ENCODE data around the gene YJEFN3. TPM values are rescaled to one million over a fixed set of nuclear protein-coding genes. Genes with fewer than 3 reads are reported as not detected.

Gene YJEFN3
- total RNA-seq, 1 experiment from 2014 or later, result 25.3 TPM

DNA sequence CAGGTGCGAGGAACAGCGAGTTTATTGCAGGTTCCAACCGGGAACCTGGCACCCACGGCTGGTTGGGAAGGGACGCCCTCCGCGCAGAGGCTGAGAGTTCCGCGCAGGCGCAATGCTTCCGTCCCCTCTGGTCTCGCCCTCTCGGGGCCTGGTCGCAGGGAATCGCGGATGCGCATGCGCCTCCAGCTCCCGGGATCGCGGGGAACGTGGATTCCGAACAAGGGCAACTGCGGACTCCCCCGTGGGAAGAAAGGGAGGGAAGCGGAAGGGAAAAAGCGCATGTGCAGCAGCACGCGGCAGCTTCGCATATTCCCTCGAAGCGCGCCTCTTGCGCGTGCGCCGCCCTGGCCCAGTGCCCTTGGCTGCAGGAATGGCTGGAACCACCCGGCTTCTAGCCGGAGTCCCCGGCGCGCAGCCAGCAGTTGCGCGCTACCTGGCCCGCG, 14.5 kb upstream of the YJEFN3 start:
- no peak for TF ChIP-seq POLR2A (IDR thresholded peaks at IDR 0.05; ENCODE audit: borderline replicate concordance, extremely low read depth, insufficient read depth, insufficient read length)
- no peak for TF ChIP-seq ZNF274 (IDR thresholded peaks at IDR 0.05; ENCODE audit: low read depth, low read length)
- no peak for TF ChIP-seq RAD21 (IDR thresholded peaks at IDR 0.05; ENCODE audit: low read depth)
- TF ChIP-seq EZH2phosphoT487 (IDR thresholded peaks at IDR 0.05; ENCODE audit: borderline replicate concordance), result no peak
- no peak for TF ChIP-seq ZFX (IDR thresholded peaks at IDR 0.05)
- TF ChIP-seq, protein P1, sequence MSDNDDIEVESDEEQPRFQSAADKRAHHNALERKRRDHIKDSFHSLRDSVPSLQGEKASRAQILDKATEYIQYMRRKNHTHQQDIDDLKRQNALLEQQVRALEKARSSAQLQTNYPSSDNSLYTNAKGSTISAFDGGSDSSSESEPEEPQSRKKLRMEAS (IDR thresholded peaks at IDR 0.05), result no peak
- TF ChIP-seq, protein P2, sequence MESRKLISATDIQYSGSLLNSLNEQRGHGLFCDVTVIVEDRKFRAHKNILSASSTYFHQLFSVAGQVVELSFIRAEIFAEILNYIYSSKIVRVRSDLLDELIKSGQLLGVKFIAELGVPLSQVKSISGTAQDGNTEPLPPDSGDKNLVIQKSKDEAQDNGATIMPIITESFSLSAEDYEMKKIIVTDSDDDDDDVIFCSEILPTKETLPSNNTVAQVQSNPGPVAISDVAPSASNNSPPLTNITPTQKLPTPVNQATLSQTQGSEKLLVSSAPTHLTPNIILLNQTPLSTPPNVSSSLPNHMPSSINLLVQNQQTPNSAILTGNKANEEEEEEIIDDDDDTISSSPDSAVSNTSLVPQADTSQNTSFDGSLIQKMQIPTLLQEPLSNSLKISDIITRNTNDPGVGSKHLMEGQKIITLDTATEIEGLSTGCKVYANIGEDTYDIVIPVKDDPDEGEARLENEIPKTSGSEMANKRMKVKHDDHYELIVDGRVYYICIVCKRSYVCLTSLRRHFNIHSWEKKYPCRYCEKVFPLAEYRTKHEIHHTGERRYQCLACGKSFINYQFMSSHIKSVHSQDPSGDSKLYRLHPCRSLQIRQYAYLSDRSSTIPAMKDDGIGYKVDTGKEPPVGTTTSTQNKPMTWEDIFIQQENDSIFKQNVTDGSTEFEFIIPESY (IDR thresholded peaks at IDR 0.05; ENCODE audit: extremely low read depth, insufficient replicate concordance, low read length), result no peak
- RAD21 ChIA-PET (ENCODE audit: low non-redundant PET in 1 of 2, low total read pairs in 2 of 2, uncharacterized antibody in 2 of 2, unreplicated experiment in 2 of 2), result no interaction called here
- no TSS peak for BruUV-seq (replicated peaks)

More for the DNA sequence above, 14.5 kb upstream of the YJEFN3 start:
- Histone ChIP-seq H3K27ac (ENCODE audit: low read depth, low read length) (no peak overlapping the region; the same call in 1 of the 2 replicates), H4K20me1 (ENCODE audit: insufficient read depth) (no peaks in the 10 kb centered on the region), H3K27me3 (ENCODE audit: insufficient read depth, low read length) (no peaks in the 10 kb centered on the region), H3K4me2 (ENCODE audit: low read length) (no peak overlapping the region), H3K4me1 (ENCODE audit: control insufficient read depth in 1 of 2, insufficient read depth in 2 of 2, low read length in 2 of 2) (peaks cover 7 to 24% of the 10 kb centered on the region in 2 experiments), H3K79me2 (ENCODE audit: insufficient read depth, low read length) (peaks cover 30% of the 10 kb centered on the region), H3K36me3 (ENCODE audit: control insufficient read depth in 1 of 2, insufficient read depth in 2 of 2, low read length in 2 of 2) (peaks cover under 1 to 3% of the 10 kb centered on the region in 2 experiments; a peak in 3 of 4 replicates), H3K9me3 (ENCODE audit: control insufficient read depth in 1 of 2, insufficient read depth in 1 of 2, low read depth in 1 of 2, low read length in 2 of 2) (no peaks in the 10 kb centered on the region), H3K4me3 (replicated peaks in 1 of 2; ENCODE audit: low read depth in 1 of 2, low read length in 2 of 2) (no peak overlapping the region), H3K9ac (ENCODE audit: low read length) (no peak overlapping the region), H2AFZ (ENCODE audit: low read depth, low read length, poor library complexity, severe bottlenecking) (no peak overlapping the region), H3K9me2 (ENCODE audit: insufficient read depth) (no peaks in the 10 kb centered on the region)
- intact Hi-C loops (cut with micrococcal nuclease), result no loop called here
- ATAC-seq (no peak), DNase-seq (ENCODE audit: low read depth, low spot score) (no peak)
- ChIA-PET CTCF (no interaction called here), POLR2A (no interaction called here)
